CMK (cell line): Measurements from ENCODE around the gene TUBA4B.
A peak's percentile ranks its signal among the peaks of the same experiment; 100 is the strongest.
"Not testable (repeated sequence)": the region's sequence is repeated elsewhere in the genome, so short reads cannot be mapped to it uniquely, and the experiment has no call there.

Experiments
- DNase-seq: peaks from one replicate; pipeline ENCODE4 v3.0.0-alpha.2; 2010; ENCODE audit warnings: low read depth

TUBA4B gene

GRCh38 chr2:219291910-219292490 lies 39.0 kb downstream of the TUBA4B start:
- no peak for DNase-seq

- no peak for DNase-seq
Observed at GRCh38 chr2:219292616-219293015, 39.6 kb downstream of the TUBA4B start.

GRCh38 chr2:219293736-219294231 lies 40.7 kb downstream of the TUBA4B start:
- DNase-seq: no peak

- DNase-seq: peak; percentile 74
Observed at GRCh38 chr2:219294356-219295351, 41.6 kb downstream of the TUBA4B start.

GRCh38 chr2:219296142-219296541 lies 43.1 kb downstream of the TUBA4B start:
- DNase-seq: no peak

GRCh38 chr2:219296631-219297391 lies 43.8 kb downstream of the TUBA4B start:
- DNase-seq: no peak

GRCh38 chr2:219297766-219298456 lies 44.9 kb downstream of the TUBA4B start:
- DNase-seq: no peak

- DNase-seq: peak; percentile 68
Observed at GRCh38 chr2:219298759-219299371, 45.8 kb downstream of the TUBA4B start.

- no peak for DNase-seq
Observed at GRCh38 chr2:219299372-219299760, 46.3 kb downstream of the TUBA4B start.

- DNase-seq: no peak
Observed at GRCh38 chr2:219300022-219300421, 47.0 kb downstream of the TUBA4B start.

- no peak for DNase-seq
Observed at GRCh38 chr2:219302412-219302968, 49.4 kb downstream of the TUBA4B start.

GRCh38 chr2:219304223-219304622 lies 51.2 kb downstream of the TUBA4B start:
- DNase-seq: no peak

- no peak for DNase-seq
Observed at GRCh38 chr2:219306047-219306446, 53.0 kb downstream of the TUBA4B start.

- DNase-seq: no peak
Observed at GRCh38 chr2:219308142-219309101, 55.4 kb downstream of the TUBA4B start.

GRCh38 chr2:219309278-219309677 lies 56.2 kb downstream of the TUBA4B start, which contains the start of gene PTPRN:
Gene PTPRN, minus strand, starts transcription at chr2:219309401. Its CDS starts 69 bp downstream, at chr2:219309332.
- DNase-seq: no peak

GRCh38 chr2:219312683-219313263 lies 59.7 kb downstream of the TUBA4B start:
- not testable (repeated sequence) for DNase-seq

- no peak for DNase-seq
Observed at GRCh38 chr2:219314804-219315468, 61.9 kb downstream of the TUBA4B start.
